GM12878 (cell line): Measurements from ENCODE around the gene RBM15. TPM values are rescaled to one million over a fixed set of nuclear protein-coding genes. Genes with fewer than 3 reads are reported as not detected.
A peak's percentile ranks its signal among the peaks of the same experiment; 100 is the strongest.

ENCODE experiments used
- BHLHE40 ChIP-seq, 2 experiments: fragments of 450-650 bp in 1 of 2; IDR thresholded peaks; 2 replicates each; pipeline ENCODE4 v1.6.1; 2011 to 2017; ENCODE audit warnings: low read depth in 2 of 2, borderline replicate concordance in 1 of 2, improper control_type of control experiment in 1 of 2, low read length in 1 of 2, mild to moderate bottlenecking in 1 of 2
- CBX3 ChIP-seq: fragments of 200-600 bp; sonication (generic); IDR thresholded peaks from 2 replicates; pipeline ENCODE4 v1.6.1; 2016; ENCODE audit warnings: low read depth, borderline replicate concordance
- CHD1 ChIP-seq: IDR thresholded peaks from 2 replicates; pipeline ENCODE4 v1.6.1; 2012; ENCODE audit warnings: low read depth, low read length, improper control_type of control experiment
- CREM ChIP-seq: IDR thresholded peaks from 2 replicates; pipeline ENCODE4 v1.6.1; 2014; ENCODE audit warnings: antibody characterized with exemption, low read depth
- EGR1 ChIP-seq, 2 experiments: IDR thresholded peaks; 1 replicate in 1 of 2; 2 replicates in 1 of 2; pipeline ENCODE4 v1.6.1; 2011 to 2012; ENCODE audit warnings: low read depth in 2 of 2, low read length in 2 of 2, borderline replicate concordance in 1 of 2, mild to moderate bottlenecking in 1 of 2, moderate library complexity in 1 of 2
- EZH2 ChIP-seq: IDR thresholded peaks from 2 replicates; pipeline ENCODE4 v1.6.1; 2012; ENCODE audit warnings: low read depth, mild to moderate bottlenecking, control low read depth, inconsistent platforms, low read length, borderline replicate concordance; ENCODE audit not compliant: control insufficient read depth
- HCFC1 ChIP-seq: fragments of 150-350 bp; IDR thresholded peaks from 2 replicates; pipeline ENCODE4 v1.6.1; 2014; ENCODE audit warnings: low read length
- IKZF2 ChIP-seq, 2 experiments: fragments of 450-650 bp; IDR thresholded peaks; 2 replicates each; pipeline ENCODE4 v1.6.1; 2017; ENCODE audit warnings: mild to moderate bottlenecking in 2 of 2, moderate library complexity in 2 of 2
- IRF4 ChIP-seq: IDR thresholded peaks from 2 replicates; pipeline ENCODE4 v1.6.1; 2011; ENCODE audit warnings: low read depth, low read length
- JUND ChIP-seq: IDR thresholded peaks from 2 replicates; pipeline ENCODE4 v1.6.1; 2012; ENCODE audit warnings: low read depth, mild to moderate bottlenecking, low read length, improper control_type of control experiment, moderate library complexity
- MEF2A ChIP-seq: IDR thresholded peaks from 2 replicates; pipeline ENCODE4 v1.6.1; 2011; ENCODE audit warnings: low read depth, mild to moderate bottlenecking, low read length, moderate library complexity; ENCODE audit not compliant: insufficient read depth
- MTA3 ChIP-seq: IDR thresholded peaks from 2 replicates; pipeline ENCODE4 v1.6.1; 2012; ENCODE audit warnings: low read length, inconsistent platforms, borderline replicate concordance
- MYC ChIP-seq: IDR thresholded peaks from 2 replicates; pipeline ENCODE4 v1.6.1; 2011; ENCODE audit warnings: mild to moderate bottlenecking, low read length, moderate library complexity, inconsistent platforms; ENCODE audit not compliant: insufficient read depth, insufficient replicate concordance, insufficient read length, severe bottlenecking
- PML ChIP-seq: IDR thresholded peaks from 2 replicates; pipeline ENCODE4 v1.6.1; 2012; ENCODE audit warnings: low read length, inconsistent platforms
- SMAD5 ChIP-seq: IDR thresholded peaks from 2 replicates; pipeline ENCODE4 v1.6.1; 2016; ENCODE audit warnings: antibody characterized with exemption, low read depth
- TAF1 ChIP-seq: IDR thresholded peaks from 2 replicates; pipeline ENCODE4 v1.6.1; 2011; ENCODE audit warnings: mild to moderate bottlenecking, low read depth, low read length, borderline replicate concordance
- TCF12 ChIP-seq: IDR thresholded peaks from 2 replicates; pipeline ENCODE4 v1.6.1; 2011; ENCODE audit warnings: low read depth, mild to moderate bottlenecking, low read length
- YBX1 ChIP-seq: fragments of 450-650 bp; IDR thresholded peaks from 2 replicates; pipeline ENCODE4 v1.6.1; 2016; ENCODE audit warnings: antibody characterized with exemption
- ZNF217 ChIP-seq: fragments of 450-650 bp; IDR thresholded peaks from 2 replicates; pipeline ENCODE4 v1.6.1; 2017; ENCODE audit warnings: antibody characterized with exemption, mild to moderate bottlenecking
- ZNF384 ChIP-seq: IDR thresholded peaks from 2 replicates; pipeline ENCODE4 v1.6.1; 2012; ENCODE audit warnings: low read depth, mild to moderate bottlenecking, low read length, improper control_type of control experiment, borderline replicate concordance
- ZNF622 ChIP-seq: fragments of 450-650 bp; IDR thresholded peaks from 2 replicates; pipeline ENCODE4 v1.6.1; 2017; ENCODE audit warnings: mild to moderate bottlenecking, inconsistent platforms
- ZSCAN29 ChIP-seq: fragments of 450-650 bp; IDR thresholded peaks from 2 replicates; pipeline ENCODE4 v1.6.1; 2017; ENCODE audit warnings: mild to moderate bottlenecking, moderate library complexity
- polyA plus RNA-seq, 11 experiments: library from polyadenylated mRNA; depleted of rRNA in 4 of 11; unstranded in 6 of 11; stranded (reverse) in 5 of 11; fragments of >200 nt; fragmentation: Nextera tagmentation in 4 of 11; fragmentation: Illumina TruSeq in 1 of 11; extraction: Ambion mirVana in 4 of 11; extraction: Trizol in 1 of 11; gene quantifications; 1 replicate in 1 of 11; 2 replicates in 10 of 11; pipeline versions ENCODE4 v1.2.1 to v1.2.3, GENCODE V29; 2011 to 2016; ENCODE audit warnings: inconsistent platforms in 2 of 11, missing spikeins in 2 of 11, low read depth in 1 of 11
- total RNA-seq, 4 experiments: library from RNA; depleted of rRNA in 3 of 4; stranded (reverse); fragments of >200 nt in 3 of 4; fragmentation: Illumina TruSeq in 1 of 4; extraction: Trizol in 1 of 4; gene quantifications; 2 replicates each; pipeline versions ENCODE4 v1.2.1 to v1.2.3, GENCODE V29; 2013 to 2021
- TF ChIP-seq, protein P1 (sequence below): fragments of 450-650 bp; IDR thresholded peaks from 2 replicates; pipeline ENCODE4 v1.6.1; 2016; ENCODE audit warnings: mild to moderate bottlenecking, moderate library complexity, borderline replicate concordance
- TF ChIP-seq, protein P2 (sequence below): fragments of 450-650 bp; IDR thresholded peaks from 2 replicates; pipeline ENCODE4 v1.6.1; 2016; ENCODE audit warnings: mild to moderate bottlenecking

The RBM15 gene
- total and polyA plus RNA-seq, 10 of the 15 experiments (the other 5 are each of a cell fraction or from before 2014, with no cell fraction given) = 3.1 to 63.2 (median 26.7) TPM

DNA sequence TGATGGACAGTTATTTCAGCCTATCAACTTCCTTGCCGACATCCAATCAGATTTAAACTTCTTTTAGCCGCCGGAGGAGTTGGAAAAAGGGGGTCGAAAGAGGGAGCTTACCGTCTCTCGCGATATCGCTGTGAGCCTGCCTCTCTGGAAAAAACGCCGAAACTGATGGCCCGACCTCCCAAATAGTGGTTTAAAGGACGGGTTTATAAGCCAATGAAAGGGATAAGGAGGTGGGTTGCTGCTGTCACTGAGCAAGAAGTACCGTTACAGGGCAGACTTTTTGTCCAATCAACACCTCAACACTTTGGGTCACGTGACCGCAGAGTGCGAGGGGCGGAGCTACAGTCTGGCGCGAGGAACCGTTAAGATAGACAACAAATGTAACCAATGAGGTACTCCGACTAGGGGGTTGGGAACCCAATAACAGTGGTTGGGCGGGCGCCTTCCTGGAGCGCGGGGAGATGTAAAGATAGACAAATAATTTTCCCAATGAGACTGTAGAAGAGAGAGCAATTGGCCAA, at the start of gene RBM15 (continued):
- TF ChIP-seq BHLHE40 (IDR thresholded peaks at IDR 0.05; ENCODE audit: borderline replicate concordance in 1 of 2, low read depth in 2 of 2, low read length in 1 of 2) (peak in 1 of 2 experiments; percentile 99; a peak in 2 of 4 replicates), EGR1 (IDR thresholded peaks at IDR 0.05; ENCODE audit: borderline replicate concordance in 1 of 2, low read depth in 2 of 2, low read length in 2 of 2) (no peak), IKZF2 (IDR thresholded peaks at IDR 0.05) (no peak), JUND (no peak), PML (no peak), MTA3 (no peak), ZNF622 (no peak), YBX1 (no peak), TCF12 (no peak), EZH2 (no peak), IRF4 (no peak; the same call in 1 of the 2 replicates), HCFC1 (peak; percentile 41; the same call in 1 of the 2 replicates), MYC (no peak), TAF1 (no peak), SMAD5 (no peak), MEF2A (no peak), ZNF384 (peak; percentile 71; the same call in 1 of the 2 replicates), ZNF217 (no peak), CHD1 (no peak), CBX3 (no peak), ZSCAN29 (no peak), CREM (0 out of 2 replicates have a peak, but pooled peaks have one; percentile 10)
- TF ChIP-seq, protein P1, sequence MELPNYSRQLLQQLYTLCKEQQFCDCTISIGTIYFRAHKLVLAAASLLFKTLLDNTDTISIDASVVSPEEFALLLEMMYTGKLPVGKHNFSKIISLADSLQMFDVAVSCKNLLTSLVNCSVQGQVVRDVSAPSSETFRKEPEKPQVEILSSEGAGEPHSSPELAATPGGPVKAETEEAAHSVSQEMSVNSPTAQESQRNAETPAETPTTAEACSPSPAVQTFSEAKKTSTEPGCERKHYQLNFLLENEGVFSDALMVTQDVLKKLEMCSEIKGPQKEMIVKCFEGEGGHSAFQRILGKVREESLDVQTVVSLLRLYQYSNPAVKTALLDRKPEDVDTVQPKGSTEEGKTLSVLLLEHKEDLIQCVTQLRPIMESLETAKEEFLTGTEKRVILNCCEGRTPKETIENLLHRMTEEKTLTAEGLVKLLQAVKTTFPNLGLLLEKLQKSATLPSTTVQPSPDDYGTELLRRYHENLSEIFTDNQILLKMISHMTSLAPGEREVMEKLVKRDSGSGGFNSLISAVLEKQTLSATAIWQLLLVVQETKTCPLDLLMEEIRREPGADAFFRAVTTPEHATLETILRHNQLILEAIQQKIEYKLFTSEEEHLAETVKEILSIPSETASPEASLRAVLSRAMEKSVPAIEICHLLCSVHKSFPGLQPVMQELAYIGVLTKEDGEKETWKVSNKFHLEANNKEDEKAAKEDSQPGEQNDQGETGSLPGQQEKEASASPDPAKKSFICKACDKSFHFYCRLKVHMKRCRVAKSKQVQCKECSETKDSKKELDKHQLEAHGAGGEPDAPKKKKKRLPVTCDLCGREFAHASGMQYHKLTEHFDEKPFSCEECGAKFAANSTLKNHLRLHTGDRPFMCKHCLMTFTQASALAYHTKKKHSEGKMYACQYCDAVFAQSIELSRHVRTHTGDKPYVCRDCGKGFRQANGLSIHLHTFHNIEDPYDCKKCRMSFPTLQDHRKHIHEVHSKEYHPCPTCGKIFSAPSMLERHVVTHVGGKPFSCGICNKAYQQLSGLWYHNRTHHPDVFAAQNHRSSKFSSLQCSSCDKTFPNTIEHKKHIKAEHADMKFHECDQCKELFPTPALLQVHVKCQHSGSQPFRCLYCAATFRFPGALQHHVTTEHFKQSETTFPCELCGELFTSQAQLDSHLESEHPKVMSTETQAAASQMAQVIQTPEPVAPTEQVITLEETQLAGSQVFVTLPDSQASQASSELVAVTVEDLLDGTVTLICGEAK = peak; percentile 73; the same call in 1 of the 2 replicates
- TF ChIP-seq, protein P2, sequence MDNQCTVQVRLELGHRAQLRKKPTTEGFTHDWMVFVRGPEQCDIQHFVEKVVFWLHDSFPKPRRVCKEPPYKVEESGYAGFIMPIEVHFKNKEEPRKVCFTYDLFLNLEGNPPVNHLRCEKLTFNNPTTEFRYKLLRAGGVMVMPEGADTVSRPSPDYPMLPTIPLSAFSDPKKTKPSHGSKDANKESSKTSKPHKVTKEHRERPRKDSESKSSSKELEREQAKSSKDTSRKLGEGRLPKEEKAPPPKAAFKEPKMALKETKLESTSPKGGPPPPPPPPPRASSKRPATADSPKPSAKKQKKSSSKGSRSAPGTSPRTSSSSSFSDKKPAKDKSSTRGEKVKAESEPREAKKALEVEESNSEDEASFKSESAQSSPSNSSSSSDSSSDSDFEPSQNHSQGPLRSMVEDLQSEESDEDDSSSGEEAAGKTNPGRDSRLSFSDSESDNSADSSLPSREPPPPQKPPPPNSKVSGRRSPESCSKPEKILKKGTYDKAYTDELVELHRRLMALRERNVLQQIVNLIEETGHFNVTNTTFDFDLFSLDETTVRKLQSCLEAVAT = no peak
